Measurements from ENCODE around the gene PIGS.

PIGS gene

GRCh38 chr17:28503420-28503819 is 67.9 kb downstream of the PIGS start:
- no peak overlapping the region for H3K18ac ChIP-seq (ENCODE audit: low read length)
- no peak overlapping the region for H3K23ac ChIP-seq (ENCODE audit: low read length)
- peaks cover 1% of the 10 kb centered on the region for H3K9me3 ChIP-seq (ENCODE audit: insufficient read depth, low read depth, low read length)
- H2AK5ac ChIP-seq (ENCODE audit: low read length), result no peak overlapping the region
- H3K79me1 ChIP-seq (ENCODE audit: low read length), result no peaks in the 10 kb centered on the region
- H4K12ac ChIP-seq (ENCODE audit: low read depth, low read length), result no peak overlapping the region
- no peak for DNase-seq
- no peak overlapping the region for H3K4ac ChIP-seq (ENCODE audit: low read depth, low read length)
- H2AFZ ChIP-seq (ENCODE audit: insufficient read depth, low read length, poor library complexity), result no peak overlapping the region
- H3K79me2 ChIP-seq (ENCODE audit: control insufficient read depth, insufficient read depth, low read length, poor library complexity), result no peaks in the 10 kb centered on the region
- no peak overlapping the region for H2BK5ac ChIP-seq (ENCODE audit: low read depth, low read length, poor library complexity)
- no peak overlapping the region for H3K4me2 ChIP-seq (ENCODE audit: low read length)
- H3K27ac ChIP-seq (ENCODE audit: low read depth, low read length), result no peak overlapping the region
- no peak overlapping the region for H3K14ac ChIP-seq (ENCODE audit: low read length)
- no peak overlapping the region for H3K4me3 ChIP-seq (ENCODE audit: low read depth, low read length)
- no peaks in the 10 kb centered on the region for H3K36me3 ChIP-seq (ENCODE audit: control insufficient read depth in 1 of 2, insufficient read depth in 2 of 2, low read length in 2 of 2)
- no peak overlapping the region for H2BK12ac ChIP-seq (ENCODE audit: low read length)
- H3K9ac ChIP-seq (ENCODE audit: low read length), result no peak overlapping the region
- no peak overlapping the region for H4K91ac ChIP-seq (ENCODE audit: low read depth, low read length)
- WGBS (ENCODE audit: extremely low coverage, insufficient coverage, insufficient read length), result no CpG with 5 or more reads among the region's 3 CpGs
- no peaks in the 10 kb centered on the region for H3K27me3 ChIP-seq (ENCODE audit: insufficient read depth, low read length)
- no peaks in the 10 kb centered on the region for H3K4me1 ChIP-seq (ENCODE audit: control insufficient read depth in 1 of 2, insufficient read depth in 2 of 2, low read length in 2 of 2)
- no peak overlapping the region for H4K8ac ChIP-seq (ENCODE audit: low read depth, low read length)
- H2BK120ac ChIP-seq (ENCODE audit: insufficient read depth, low read length, poor library complexity), result no peak overlapping the region
